TTC549 (cell line): Measurements from ENCODE around the gene NCAPH2.

Source experiments
- FAIRE-seq: peaks from 2 replicates; lab custom pipeline; 2012; peaks lifted over from hg19 to GRCh38; lab: Jason Lieb, UNC

The NCAPH2 gene

DNA sequence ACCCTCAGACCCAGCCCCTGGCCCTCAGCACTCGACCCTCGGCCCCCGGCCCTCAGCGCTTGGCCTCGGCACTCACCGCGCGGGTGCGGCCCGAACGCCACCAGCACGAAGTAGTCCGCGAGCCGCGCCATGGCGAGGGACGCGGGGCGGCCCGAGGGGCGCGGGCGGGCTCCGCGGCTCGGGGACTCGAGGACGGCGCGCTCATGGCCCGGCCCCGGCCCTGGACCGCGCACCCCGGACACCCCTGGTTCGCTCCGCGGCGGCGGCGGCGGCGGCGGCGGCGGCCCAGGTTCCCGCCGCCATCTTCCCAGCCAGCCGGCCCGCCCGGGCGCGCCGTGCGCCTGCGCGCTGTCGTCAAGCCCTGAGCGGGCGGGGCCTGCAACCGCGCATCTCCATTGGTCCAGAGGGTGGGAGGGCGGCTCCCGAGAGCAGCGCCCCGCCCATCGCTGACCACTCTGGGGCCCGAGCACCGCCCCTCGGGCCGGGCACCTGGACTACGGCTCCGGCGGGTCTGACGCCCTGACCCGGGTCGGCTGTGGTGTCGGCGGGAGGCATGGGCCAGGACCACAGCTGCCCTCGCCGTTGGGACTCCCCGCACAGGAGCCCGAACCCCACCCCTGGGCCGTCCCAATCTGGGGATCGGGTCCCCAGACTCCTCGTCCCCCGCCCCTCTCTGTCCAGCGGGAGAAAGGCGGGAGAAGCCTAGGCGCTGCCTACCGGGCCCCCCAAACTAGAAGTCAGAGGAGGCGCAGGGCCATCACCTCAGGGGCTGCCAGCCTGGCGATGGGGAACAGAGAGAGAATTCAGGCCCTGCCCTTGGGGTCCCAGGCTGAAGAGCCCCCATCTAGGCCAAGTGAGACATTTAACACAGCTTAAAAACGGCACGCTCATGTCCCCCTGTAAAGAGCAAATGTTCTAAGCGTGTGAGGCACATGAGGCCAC is 33.0 kb upstream of the NCAPH2 start, which contains the start of gene SBF1:
Gene SBF1, minus strand, starts transcription at position 326 of the 942 bp plus-strand sequence. Its CDS starts 195 bp downstream, at position 131.
- no peak for FAIRE-seq

DNA sequence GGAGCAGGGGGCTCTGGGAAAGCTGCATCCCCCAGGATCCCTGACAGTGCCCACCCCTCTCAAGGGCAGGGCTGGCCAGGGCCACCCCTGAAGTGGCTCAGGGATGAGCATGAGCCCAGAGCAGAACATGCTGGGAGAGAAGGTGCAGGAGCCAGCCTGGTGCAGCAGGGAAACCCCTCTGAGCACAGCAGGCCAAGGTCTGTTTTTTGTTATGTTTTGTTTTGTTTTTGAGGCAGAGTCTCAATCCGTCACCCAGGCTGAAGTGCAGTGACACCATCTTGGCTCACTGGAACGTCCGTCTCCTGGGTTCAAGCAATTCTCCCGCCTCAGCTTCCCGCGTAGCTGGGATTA is 32.4 kb upstream of the NCAPH2 start:
- FAIRE-seq, result no peak

DNA sequence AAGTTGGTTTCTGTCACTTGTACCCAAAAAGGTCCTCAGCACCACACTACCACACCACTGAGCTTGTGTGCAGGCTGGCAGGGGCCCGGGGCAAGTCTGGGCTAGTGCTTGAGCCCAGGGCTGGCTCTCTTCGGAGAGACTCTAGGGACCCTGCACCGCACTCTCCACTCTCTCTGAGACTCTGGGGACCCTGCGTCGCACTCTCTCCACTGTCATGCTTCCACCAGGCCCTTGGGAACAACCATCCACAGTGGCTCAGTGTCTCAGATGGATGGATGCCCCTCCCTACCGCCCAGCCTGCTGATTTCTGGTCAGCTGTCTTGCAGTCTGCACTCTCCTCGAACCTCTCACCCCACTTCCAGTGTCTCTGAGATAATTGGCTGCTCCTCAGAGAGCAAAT is 31.2 kb upstream of the NCAPH2 start:
- no peak for FAIRE-seq

DNA sequence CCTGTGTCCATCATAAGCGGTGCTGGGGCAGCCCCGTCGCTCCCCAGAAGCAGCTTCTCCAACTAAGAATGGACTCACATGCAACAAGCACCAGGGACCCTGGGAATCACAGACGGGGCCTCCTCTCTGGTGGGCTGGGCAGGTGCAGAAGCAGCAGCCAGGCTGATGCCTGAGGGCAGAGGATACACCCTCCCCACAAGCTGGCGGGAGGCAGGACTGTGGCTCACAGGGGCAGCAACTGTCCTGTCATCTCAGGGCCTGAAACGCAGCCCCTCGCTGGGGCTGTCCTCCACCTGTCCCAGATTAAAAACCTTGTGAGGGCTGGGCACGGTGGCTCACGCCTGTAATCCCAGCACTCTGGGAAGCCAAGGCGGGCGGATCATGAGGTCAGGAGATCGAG is 30.1 kb upstream of the NCAPH2 start:
- no peak for FAIRE-seq

DNA sequence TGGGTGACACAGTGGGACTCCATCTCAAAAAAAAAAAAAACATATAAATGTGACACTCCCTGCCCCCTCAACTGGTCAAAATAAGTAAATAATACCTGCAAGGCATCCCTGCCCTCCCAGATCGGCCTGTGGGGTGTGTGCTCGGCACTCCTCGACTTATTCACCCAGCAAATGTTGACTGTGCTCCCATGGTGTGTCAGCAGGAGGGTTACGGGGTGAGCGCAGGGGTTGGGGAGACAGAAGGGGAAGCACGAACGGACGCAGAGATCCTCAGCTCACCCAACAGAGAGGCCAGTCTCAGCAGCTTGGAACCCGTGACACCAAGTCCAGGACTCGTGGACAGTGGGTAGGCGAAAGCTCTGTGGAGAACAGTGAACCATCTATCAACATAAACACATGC is 28.3 kb upstream of the NCAPH2 start:
- FAIRE-seq, result no peak

DNA sequence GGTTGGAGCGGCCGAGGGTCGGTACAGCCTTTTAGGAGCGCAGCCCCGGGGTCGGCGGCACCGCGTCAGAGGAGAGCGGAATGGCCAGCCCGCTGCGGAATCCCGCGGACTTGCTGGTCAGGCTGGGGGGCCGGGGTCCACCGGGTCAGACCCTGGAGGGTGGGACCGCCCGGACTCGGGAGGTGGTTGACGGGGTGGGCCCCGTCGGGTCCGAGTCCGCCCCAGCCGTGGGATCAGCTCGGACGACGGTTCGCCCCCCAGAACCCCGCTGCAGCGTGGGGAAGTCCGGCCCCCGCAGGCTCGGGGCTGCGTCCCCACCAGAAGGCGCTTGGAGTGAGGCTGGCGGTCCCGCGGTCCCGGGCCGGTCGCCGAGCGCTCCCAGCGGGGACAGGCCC is 27.0 kb upstream of the NCAPH2 start:
- no peak for FAIRE-seq

DNA sequence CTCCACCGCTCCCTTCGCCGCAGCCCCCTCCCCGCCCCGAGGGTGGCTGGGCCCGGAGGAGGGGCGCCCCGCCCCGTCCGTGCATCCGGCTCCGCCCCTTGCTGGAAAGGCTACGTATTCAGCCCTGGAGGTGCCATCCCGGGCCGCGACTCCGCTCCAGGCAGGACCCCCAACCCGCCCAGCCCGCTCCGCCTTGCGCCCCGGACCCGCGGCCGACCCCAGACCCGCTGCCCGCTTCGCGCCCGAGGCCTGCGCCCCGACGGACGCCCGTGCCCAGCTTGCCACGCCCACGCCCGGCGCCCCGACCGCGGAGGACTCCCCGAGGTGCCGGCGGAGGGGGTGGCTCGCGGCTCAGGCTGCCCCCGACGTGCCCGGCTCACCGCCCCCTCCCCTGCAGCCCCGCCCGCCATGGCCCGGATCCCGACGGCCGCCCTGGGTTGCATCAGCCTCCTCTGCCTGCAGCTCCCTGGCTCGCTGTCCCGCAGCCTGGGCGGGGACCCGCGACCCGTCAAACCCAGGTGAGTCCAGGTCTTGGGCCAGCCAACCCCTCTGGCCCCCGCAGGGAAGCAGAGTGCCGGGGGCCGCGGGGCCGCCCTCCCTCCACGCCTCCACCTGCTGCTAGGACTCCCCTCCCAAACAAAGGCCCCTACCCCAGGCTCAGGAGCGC is 26.5 kb upstream of the NCAPH2 start, which contains the start of gene ADM2:
Gene ADM2, plus strand, starts transcription at position 104 of the 667 bp plus-strand sequence. Its CDS starts 305 bp downstream, at position 409.
- no peak for FAIRE-seq

DNA sequence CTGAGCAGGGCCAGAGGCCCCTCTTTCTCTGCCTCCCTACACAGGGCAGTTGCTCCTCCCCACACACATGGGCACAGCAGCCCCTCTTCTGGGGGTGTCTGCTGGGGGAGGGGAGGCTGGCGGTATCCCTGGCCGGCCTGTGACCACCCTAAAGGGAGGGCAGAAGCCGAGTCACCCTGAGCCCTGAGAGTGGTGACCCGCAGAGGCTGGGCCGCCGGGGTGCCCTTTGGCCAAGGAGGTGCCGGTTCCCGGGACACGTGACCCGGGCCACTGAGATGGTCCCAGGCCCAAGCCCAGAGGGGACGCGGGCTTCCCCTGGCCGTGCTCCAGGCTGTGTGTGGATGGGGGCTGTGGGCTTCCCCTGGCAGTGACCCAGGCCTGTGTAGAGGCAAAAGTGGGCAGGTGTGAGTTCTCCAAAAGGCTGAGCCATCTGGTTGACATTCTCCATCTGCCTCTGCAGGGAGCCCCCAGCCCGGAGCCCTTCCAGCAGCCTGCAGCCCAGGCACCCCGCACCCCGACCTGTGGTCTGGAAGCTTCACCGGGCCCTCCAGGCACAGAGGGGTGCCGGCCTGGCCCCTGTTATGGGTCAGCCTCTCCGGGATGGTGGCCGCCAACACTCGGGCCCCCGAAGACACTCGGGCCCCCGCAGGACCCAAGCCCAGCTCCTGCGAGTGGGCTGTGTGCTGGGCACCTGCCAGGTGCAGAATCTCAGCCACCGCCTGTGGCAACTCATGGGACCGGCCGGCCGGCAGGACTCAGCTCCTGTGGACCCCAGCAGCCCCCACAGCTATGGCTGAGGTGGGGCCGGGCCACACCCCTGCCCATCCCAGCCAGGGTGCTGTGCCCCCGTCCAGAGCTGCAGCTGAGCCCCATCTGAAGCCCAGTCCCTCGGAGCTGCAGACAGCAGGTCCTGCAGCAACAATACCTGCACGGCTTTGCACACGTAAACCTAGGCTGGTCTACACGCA is 25.6 kb upstream of the NCAPH2 start:
- no peak for FAIRE-seq

DNA sequence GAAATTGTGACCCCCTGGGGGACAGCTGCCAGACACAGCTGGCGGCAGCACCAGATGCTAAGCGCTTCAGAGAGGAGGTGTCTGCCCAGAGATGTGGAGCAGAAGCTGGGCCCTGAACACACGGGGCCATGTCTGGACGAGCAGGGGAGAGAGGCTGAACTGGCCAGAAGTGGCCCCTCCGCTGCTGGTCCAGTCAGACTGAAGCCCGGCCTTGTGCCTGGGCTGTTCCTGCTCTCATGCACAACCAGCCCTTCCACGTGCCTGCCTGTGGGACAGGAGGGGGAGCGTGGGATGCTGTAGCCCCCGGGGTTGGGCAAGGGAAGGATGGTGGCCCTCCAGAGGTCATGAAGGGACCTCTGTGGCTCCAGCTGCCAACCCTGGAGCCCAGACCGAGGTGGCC is 24.9 kb upstream of the NCAPH2 start:
- no peak for FAIRE-seq

DNA sequence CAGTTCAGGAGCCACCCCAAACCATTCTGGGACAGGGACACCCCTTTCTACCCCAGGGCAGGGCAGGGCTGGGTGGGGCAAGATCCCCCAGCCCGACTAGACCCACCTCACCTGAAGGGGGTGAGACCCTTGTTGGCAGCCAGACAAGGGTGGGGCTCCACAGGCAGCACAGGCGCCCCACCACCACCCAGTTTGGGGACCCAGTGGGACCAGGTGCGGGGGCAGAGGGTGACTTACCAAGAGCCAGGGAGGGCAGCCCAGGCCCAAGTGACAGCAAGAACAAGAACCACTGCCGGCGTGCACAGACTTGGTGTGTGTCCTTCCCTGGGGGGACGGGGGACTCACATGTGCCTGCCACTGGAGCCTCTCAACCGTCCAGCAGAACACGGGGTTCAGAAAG is 24.5 kb upstream of the NCAPH2 start:
- FAIRE-seq, result no peak

DNA sequence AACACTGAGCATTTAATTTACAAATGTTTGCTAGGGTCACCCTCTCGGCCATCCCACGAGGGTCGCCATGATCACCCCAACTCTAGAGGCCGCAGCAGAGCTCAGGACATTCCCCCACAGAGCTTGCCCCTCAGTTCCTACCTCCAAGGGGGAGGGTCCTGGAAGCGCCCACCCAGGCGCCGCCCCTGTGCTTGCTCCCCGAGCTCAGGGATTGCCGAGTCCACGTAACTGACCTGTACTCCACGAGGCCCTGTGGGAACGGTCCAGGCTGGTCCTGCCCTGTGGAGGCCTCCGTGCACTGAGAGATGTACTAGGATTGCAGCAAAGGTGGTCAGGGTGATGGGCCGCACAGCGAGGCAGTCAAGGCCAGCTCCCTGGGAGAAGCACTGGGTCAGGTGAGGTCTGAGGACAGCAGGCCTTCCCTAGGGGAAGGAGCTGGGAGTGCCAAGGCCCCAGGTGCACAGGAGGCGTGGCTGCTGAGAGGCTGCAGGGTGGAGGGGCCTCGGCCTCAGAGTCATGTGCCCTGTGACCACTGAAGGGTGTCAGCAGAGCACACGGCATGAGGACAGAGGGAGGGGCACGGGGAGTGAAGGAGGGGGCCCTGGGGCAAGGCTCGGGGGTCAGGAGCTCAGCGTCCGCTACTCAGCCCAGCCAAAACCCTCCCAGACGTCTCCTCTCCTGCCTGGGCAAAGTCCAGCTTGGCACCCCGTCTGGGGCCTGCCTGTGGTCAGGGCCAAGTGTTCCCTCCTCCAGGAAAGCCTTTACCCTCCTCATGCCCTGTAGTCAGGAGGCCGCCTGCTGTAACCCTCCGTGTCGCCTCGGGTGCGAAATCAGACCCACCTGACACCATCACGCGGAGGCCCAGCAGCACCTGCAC is 23.8 kb upstream of the NCAPH2 start:
- no peak for FAIRE-seq

DNA sequence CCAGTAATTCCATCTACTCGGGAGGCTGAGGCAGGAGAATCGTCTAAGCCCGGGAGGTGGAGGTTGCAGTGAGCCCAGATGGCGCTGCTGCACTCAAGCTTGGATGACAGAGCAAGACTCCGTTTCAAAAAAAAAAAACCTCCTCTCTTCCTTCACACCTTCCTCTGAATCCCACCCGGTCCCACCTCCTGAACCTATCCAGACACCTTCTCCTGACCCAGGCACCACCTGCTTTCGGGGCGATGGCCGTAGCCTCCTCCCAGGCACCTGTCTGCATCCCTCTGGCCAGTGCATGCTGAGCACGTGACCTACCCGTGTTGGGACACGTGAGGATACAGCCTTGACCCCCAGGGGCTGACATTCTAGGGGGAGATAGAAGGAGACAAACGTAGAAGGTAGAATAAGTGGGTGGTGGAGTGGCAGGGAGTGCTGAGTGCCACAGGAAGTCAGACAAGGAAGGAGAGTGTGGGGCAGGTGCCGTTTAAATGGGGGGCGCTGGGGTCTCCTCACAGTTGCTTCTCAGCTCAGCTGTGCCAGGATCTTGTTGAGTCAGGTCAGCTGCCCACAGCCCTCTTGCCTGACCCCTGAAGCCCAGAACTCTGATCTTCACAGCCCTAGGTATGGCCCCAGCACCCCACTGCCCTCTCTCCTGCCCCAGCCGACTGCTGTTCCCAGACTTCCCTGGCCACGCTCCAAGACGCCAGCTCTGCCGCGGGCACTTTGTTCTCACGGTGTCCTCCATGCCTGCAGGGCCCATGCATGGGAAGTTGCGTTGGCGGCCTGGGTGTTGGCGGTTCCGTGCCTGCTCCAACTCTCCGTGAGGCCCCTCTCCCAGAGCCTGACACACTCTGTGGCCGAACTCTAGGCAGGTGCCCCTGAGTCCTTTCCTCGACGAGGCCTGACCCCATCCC is 22.5 kb upstream of the NCAPH2 start:
- FAIRE-seq, result no peak

DNA sequence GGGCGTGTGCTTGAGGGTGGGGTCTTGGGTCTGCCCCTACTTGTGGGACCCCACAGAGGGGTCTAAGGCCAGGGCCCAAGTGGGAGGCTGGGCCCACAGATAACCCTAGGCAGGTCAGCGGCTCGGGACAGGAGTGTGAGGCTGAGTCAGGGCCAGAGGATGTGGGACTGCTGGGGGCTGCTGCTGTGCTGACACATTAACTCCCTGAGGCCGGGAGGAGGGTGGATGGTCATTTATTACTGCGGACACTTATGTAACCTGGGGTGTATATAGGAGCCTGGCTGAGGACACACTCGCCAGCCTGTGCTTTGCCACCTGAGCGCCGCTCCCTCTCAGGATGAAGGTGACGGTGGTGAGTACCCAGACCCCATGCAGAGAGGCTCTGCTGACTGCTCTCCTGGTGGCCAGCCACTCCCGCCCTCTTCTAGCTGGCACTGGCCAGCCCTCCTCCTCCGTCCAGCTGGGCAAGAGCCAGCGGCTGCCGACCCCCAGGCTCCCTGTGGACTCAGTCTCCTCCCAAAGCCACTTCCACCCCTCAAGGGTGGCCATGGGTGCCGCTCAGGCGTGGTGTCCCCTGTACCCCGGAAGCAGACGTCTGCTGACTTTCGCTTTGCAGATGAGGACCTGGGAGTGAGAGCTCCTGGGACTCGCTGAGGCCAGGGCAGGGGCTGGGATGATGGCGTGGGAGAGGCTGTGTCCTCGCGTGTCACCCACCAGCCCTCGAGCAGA is 21.3 kb upstream of the NCAPH2 start, which contains the start of gene MIOX:
Gene MIOX, plus strand, starts transcription at position 299 of the 729 bp plus-strand sequence. Its CDS starts 39 bp downstream, at position 338.
- FAIRE-seq, result no peak

DNA sequence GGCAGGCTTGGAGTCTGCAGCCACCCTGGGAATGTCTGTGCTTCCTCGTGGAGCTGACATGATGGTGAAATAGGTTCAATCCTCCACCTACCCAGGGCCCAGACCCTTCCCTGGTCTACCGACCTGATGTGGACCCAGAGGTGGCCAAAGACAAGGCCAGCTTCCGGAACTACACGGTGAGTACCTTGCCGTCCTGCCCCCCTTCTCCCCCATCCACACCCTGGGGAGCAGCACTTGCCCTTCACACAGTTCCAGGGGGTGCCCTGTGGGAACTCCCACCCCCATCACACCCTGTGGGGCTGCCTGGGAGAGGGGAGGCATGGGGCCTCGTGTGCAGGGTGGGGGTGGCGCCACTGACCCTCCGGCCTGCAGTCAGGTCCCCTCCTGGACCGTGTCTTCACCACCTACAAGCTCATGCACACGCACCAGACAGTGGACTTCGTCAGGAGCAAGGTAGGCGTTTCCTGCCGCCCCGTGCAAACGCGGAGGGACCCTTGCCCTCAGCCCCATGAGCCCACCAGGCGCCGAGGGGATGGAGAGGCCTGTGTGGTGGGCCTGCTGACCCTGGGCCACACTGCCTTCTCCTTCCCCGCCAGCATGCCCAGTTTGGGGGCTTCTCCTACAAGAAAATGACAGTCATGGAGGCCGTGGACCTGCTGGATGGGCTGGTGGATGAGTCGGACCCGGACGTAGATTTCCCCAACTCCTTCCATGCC is 20.6 kb upstream of the NCAPH2 start:
- FAIRE-seq, result no peak

DNA sequence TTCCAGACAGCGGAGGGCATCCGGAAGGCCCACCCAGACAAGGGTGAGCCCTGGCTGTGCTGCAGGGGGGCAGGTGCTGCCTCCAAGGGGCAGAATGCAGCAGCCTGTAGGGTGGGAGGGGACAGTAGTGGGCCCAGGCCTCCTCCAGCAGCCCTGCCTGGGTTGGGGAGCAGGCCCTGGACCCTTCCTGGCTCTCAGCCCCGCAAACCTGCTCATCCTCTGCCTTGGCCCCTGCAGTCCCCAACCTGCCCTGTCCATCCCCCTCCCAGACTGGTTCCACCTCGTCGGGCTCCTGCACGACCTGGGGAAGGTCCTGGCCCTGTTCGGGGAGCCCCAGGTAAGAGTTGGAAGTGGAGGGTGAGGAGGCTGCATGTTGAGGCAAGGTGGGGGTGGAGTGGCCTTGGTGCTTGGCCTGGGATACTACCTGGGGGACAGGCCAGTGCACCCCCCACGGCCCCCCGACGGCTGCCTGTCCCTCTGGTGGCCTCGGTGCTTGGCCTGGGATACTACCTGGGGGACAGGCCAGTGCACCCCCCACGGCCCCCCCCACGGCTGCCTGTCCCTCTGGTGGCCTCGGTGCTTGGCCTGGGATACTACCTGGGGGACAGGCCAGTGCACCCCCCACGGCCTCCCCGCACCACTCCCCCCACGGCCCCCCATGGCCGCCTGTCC is 19.9 kb upstream of the NCAPH2 start:
- FAIRE-seq, result no peak

DNA sequence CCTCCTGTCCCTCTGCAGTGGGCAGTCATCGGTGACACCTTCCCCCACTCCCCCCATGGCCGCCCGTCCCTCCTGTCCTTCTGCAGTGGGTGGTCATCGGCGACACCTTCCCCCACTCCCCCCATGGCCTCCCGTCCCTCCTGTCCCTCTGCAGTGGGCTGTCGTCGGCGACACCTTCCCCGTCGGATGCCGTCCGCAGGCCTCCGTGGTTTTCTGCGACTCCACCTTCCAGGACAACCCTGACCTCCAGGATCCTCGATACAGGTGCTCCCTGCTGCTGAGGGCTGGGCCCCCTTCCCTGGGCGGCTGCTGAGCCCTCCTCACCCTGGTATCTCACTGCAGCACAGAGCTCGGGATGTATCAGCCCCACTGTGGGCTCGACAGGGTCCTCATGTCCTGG is 19.1 kb upstream of the NCAPH2 start:
- FAIRE-seq, result no peak

DNA sequence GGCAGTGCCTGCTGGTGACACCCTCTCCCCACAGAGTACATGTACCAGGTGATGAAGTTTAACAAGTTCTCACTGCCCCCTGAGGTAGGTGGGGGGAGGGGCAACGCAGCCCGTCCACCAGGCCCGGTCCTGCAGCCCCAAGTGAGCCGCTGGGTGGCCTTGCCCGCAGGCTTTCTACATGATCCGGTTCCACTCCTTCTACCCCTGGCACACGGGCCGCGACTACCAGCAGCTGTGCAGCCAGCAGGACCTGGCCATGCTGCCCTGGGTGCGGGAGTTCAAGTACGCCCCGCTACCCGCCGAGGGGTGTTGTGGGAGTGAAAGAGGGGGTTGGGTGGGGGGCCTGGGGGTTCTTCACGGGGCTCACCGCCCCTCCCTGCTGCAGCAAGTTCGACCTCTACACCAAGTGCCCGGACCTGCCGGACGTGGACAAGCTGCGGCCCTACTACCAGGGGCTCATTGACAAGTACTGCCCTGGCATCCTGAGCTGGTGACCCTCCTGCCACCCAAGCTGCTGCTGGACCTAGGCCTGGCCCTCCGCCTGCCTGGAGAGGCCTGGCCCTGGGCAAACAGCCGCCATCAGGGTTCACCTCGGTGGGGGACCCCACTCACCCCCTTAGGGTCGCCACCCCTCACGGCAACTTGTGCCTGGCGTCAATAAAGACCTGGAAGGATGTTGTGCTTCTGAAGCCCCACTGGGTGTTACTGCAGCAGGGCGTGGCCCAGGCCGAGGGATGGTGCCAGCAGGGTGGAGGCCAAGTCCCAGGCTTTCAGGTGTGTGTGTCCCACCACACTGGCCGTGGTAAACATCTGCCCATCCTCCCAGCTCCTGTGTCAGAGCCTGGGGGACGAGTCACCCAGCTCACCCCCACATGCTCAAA is 18.4 kb upstream of the NCAPH2 start:
- no peak for FAIRE-seq
